ENCODE data around the gene CEP55.
"Not testable (repeated sequence)": the region's sequence is repeated elsewhere in the genome, so short reads cannot be mapped to it uniquely, and the experiment has no call there.

The CEP55 gene

GRCh38 chr10:93515071-93516005, 18.9 kb downstream of the CEP55 start:
- DNase-seq, result no peak

GRCh38 chr10:93516006-93516380, 19.6 kb downstream of the CEP55 start:
- no peak for DNase-seq

DNA sequence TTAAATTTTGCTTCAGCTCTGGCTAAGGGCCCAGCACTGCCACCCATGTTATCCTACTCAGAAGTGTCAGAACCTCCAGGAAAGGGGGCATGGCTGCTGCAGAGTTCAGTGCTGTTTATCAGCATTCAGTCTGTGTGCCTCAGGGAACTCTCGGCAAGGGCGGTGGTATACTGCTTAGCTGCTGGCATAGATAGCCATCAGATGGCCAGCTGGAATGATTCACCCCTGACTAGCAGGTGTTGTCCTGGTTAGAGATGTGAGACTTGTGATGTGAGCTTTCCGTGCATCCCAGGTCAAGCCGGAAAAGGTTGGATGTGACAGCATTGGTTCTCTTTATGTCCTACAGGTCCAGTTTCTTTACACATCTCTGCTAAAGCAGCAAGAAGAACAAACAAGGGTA, 22.1 kb downstream of the CEP55 start:
- DNase-seq, result no peak

GRCh38 chr10:93535293-93535692, 38.9 kb downstream of the CEP55 start:
- no peak for DNase-seq

DNA sequence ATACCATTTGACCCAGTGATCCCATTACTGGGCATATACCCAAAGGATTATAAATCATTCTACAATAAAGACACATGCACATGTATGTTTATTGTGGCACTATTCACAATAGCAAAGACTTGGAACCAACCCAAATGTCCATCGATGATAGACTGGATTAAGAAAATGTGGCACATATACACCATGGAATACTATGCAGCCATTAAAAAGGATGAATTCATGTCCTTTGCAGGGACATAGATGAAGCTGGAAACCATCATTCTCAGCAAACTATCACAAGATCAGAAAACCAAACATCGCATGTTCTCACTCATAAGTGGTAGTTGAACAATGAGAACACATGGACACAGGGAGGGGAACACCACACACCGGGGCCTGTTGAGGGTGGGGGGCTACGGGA, 44.5 kb downstream of the CEP55 start:
- not testable (repeated sequence) for DNase-seq

- DNase-seq, result peak in 1 of 2 experiments; percentile 20
Measured at GRCh38 chr10:93541402-93542357, 45.3 kb downstream of the CEP55 start.

DNA sequence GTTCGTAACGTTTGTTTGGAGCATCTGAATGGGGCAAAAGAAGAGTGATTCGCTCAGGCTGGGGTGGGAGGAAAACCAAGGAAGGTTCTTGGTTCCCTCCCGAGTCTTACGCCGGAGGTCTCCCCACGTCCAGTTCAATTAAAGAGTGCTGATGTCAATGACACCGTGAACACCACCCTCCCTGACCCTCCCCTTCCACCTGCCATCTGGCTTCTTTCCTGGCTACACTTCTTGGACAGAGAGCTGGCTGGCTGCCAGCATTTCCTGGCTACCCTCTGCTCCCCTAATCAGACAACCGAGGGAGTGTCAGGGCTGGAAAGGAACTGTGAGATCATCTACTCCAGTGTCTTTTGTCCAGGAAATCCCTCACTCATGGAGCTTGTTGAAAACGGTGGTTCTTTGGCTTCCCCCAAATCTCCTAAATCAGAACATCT, 46.0 kb downstream of the CEP55 start:
- DNase-seq, result peak; percentile 46 to 52

- DNase-seq, result not testable (repeated sequence)
Measured at GRCh38 chr10:93546995-93547394, 50.6 kb downstream of the CEP55 start.

- no peak for DNase-seq
Measured at GRCh38 chr10:93547522-93547921, 51.1 kb downstream of the CEP55 start.

DNA sequence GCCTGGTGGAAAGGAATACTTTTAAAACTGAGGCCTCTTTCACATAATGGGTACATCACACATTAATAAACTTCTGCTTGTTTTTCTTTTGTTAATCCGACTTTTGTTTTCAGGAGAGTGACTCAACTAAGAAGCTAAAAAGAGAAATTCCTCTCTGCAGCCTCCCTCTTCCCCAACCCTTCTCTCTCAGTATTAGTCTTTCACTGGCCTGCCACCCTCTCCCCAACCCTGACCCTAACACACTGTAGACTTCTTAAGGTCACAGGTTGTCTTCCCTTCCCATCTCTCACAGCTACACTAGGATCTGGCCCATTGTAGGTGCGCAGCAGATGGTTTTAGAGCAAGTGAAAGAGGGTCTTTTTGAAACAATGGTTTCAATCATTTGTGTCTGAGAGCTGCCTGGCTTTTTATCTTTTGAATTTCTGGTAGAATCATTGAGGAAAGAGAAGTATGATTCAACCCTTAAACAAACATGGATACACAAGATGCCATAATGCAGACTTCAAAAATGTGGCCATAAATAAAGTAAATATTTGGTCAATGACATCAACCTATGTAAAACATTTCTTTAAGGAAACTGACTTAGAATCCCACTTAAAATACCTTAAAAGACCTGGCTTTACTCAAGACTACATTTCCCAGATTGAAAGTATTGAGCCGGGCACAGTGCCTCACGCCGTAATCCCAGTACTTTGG, 52.1 kb downstream of the CEP55 start:
- no peak for DNase-seq

DNA sequence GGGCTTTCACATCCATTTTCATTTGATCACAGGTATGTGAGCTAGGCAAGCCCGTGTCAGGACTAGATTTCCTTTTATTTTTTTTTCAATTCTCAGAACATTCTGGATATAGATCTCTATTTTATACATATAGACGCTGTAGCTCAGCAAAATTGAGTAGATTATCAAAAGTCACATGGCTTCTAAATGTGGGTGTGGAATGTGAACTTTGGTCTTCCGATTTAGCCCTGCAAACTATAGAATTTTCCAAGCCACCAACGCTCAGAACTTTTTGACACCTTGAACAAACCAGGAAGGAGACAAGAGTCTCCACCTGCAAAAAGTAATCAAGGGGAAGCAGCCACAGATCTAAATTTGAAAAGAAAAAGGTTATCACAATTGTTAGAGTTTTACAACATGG, 54.2 kb downstream of the CEP55 start:
- DNase-seq, result no peak

DNA sequence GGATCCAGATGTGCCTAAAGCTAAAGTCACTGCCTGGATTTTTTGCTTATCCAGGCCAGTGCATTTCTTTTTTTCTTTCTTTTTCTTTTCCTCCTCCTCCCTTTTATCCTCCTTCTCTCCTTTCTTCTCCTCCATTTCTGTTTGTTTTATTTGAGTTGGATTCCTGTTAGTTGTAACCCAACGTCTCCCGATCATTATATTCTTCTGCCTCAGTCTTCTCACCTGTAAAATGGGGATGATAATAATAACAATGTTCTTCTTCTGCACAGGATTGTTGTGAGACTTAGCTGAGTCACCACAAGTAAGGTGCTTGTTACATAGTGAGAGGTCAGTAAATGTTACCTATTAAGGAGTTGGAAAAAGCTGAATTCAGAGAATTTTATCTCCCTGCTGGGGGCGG, 56.4 kb downstream of the CEP55 start:
- no peak for DNase-seq

DNA sequence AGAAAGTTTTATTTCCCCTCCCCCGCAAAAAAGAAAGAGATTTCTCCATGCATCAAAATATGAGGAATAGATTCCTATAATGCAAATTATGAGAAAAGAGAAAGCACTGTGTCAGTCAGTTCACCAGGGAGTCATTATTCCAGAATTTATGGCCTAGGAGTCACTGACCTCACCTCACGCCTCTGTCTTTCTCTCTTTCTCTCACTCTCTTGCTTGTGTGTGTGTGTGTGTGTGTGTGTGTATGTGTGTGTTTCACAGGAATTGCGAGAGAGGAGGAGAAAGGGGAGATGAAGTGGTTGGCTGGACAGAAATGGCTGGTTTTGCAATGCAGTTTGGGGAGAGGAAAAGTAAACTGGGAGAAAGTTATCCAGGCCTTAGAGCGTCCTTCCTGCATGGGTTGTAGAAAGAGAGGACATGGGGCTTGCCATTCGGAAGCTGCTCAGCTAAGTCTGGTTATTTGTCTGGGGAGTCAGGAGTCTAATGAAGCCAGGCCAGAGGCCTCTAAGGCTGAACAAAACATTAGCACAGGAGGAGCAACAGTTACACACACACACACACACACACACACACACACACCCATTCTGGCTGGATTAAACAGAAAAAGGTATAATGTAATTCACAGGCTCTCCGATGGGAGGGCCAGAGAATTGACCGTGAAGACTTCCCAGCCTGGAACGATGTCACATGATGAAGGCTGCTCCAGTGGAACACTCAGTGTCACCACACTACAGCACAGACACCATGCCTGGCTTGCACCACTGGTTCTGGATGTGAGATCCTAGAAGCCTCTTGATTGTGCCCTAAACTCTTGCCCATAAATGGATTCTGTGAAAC, 57.3 kb downstream of the CEP55 start:
- DNase-seq, result no peak

DNA sequence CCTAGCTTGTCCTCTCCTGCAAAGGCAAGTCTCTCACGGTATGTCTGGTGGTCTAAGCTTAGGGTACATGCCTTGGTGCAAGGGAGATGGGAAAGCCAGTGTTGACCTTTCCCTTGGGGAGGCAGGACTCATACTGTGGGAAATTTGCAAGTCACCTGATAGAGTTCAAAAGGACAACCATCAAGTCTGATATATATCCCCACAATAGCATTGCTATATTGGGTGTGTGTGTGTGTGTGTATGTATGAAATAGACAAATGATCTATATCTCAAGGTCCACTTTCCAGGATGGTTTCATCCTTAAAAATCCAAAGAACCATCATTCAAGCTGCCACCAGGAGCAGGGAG, 57.9 kb downstream of the CEP55 start:
- DNase-seq, result no peak

GRCh38 chr10:93554760-93555432, 58.5 kb downstream of the CEP55 start:
- peak; percentile 59 to 76 for DNase-seq

- no peak for DNase-seq
Measured at GRCh38 chr10:93559490-93559889, 63.1 kb downstream of the CEP55 start.

GRCh38 chr10:93560541-93560940, 64.1 kb downstream of the CEP55 start:
- DNase-seq, result no peak

GRCh38 chr10:93565446-93565845, 69.0 kb downstream of the CEP55 start:
- no peak for DNase-seq

- DNase-seq, result no peak
Measured at GRCh38 chr10:93566435-93567276, 70.2 kb downstream of the CEP55 start, which contains the start of gene FFAR4. TSS of gene FFAR4 (plus strand) at chr10:93566665. CDS start at chr10:93566721, 56 bp downstream.

Measured in SHP77 (cell line).